HPDE6-E6E7 (cell line): ENCODE data around the gene FNDC3A.
"Not testable (repeated sequence)": the region's sequence is repeated elsewhere in the genome, so short reads cannot be mapped to it uniquely, and the experiment has no call there.

ENCODE experiments used
- DNase-seq: peaks from one replicate; pipeline ENCODE4 v3.0.0; 2011; ENCODE audit warnings: missing footprints; ENCODE audit errors: extremely low spot score

FNDC3A gene

GRCh38 chr13:48975101-48975855, 434 bp upstream of the FNDC3A start:
- peak; percentile 2 for DNase-seq

GRCh38 chr13:48976576-48977285, 1.0 kb downstream of the FNDC3A start:
- DNase-seq: peak; percentile 6

GRCh38 chr13:48977286-48977625, 1.5 kb downstream of the FNDC3A start:
- DNase-seq: no peak

- DNase-seq: no peak
These were observed 2.3 kb downstream of the FNDC3A start for GRCh38 chr13:48977973-48978372.

GRCh38 chr13:48978942-48979601, 3.4 kb downstream of the FNDC3A start:
- DNase-seq: no peak

GRCh38 chr13:48979892-48980291, 4.2 kb downstream of the FNDC3A start:
- DNase-seq: no peak

- no peak for DNase-seq
These were observed 7.6 kb downstream of the FNDC3A start for GRCh38 chr13:48983331-48983730.

GRCh38 chr13:48985756-48986155, 10.0 kb downstream of the FNDC3A start:
- DNase-seq: no peak

- no peak for DNase-seq
These were observed 15.2 kb downstream of the FNDC3A start for GRCh38 chr13:48990900-48991299.

GRCh38 chr13:48993150-48993549, 17.4 kb downstream of the FNDC3A start:
- DNase-seq: no peak

GRCh38 chr13:48994706-48995105, 19.0 kb downstream of the FNDC3A start:
- DNase-seq: no peak

- no peak for DNase-seq
These were observed 23.1 kb downstream of the FNDC3A start for GRCh38 chr13:48998641-48999292.

GRCh38 chr13:49000247-49000646, 24.5 kb downstream of the FNDC3A start:
- no peak for DNase-seq

- DNase-seq: not testable (repeated sequence)
These were observed 43.4 kb downstream of the FNDC3A start for GRCh38 chr13:49018986-49019635.

GRCh38 chr13:49020328-49020727, 44.6 kb downstream of the FNDC3A start:
- DNase-seq: no peak

GRCh38 chr13:49020940-49021553, 45.3 kb downstream of the FNDC3A start:
- no peak for DNase-seq

GRCh38 chr13:49021953-49022352, 46.2 kb downstream of the FNDC3A start:
- no peak for DNase-seq

- DNase-seq: no peak
These were observed 46.9 kb downstream of the FNDC3A start for GRCh38 chr13:49022472-49023144.

GRCh38 chr13:49023431-49023830, 47.7 kb downstream of the FNDC3A start:
- peak; percentile 6 for DNase-seq

- no peak for DNase-seq
These were observed 51.1 kb downstream of the FNDC3A start for GRCh38 chr13:49026851-49027250.

- DNase-seq: no peak
These were observed 53.9 kb downstream of the FNDC3A start for GRCh38 chr13:49029570-49029969.
